Measurements from ENCODE around the gene NTRK1. TPM values are rescaled to one million over a fixed set of nuclear protein-coding genes. Genes with fewer than 3 reads are reported as not detected.

The NTRK1 gene
- total and polyA plus RNA-seq, 2 of the 4 experiments (the other 2 are of a cell fraction) = not detected

GRCh38 chr1:156849151-156849496 is 11.5 kb upstream of the NTRK1 start:
- H2BK120ac ChIP-seq (ENCODE audit: low read depth, low read length) = no peak overlapping the region
- ChIA-PET POLR2A (ENCODE audit: unreplicated experiment) (no interaction called here), CTCF (interaction anchor here (1.7 kb wide), 1 partner anchor 11 kb away, joined by 11 read pairs; the partner anchor contains the start of genes INSRR and NTRK1)
- no TSS peak for BruUV-seq (replicated peaks)
- no peak overlapping the region for H2AK5ac ChIP-seq (ENCODE audit: low read depth, low read length)
- no peak overlapping the region for H3K56ac ChIP-seq (ENCODE audit: extremely low read depth, insufficient read depth, low read length)
- dilution Hi-C loops (cut with HindIII; ENCODE audit: low sequenced_read_pairs, unreplicated experiment) = no loop called here
- H2AFZ ChIP-seq (replicated peaks; ENCODE audit: low read length, poor library complexity) = peak overlapping the region; percentile 11
- no peak overlapping the region for H2BK5ac ChIP-seq (ENCODE audit: low read depth, low read length, poor library complexity, severe bottlenecking)
- no peak overlapping the region for H3K14ac ChIP-seq (replicated peaks; ENCODE audit: low read depth, low read length)
- H4K8ac ChIP-seq (ENCODE audit: low read depth in 2 of 2, low read length in 2 of 2) = no peak overlapping the region
- no peak overlapping the region for H3K4me3 ChIP-seq (ENCODE audit: insufficient read depth, low read depth, low read length)
- H3K4me2 ChIP-seq (ENCODE audit: low read depth, low read length) = no peak overlapping the region
- H3K9me3 ChIP-seq (ENCODE audit: control insufficient read depth, insufficient read depth, low read length) = no peaks in the 10 kb centered on the region; the same call in 1 of the 2 replicates
- WGBS, 2 experiments (ENCODE audit: extremely low coverage in 2 of 2, insufficient read length in 1 of 2) = 6% methylated on average over 7 of the region's 23 CpGs; no CpG with 5 or more reads in 1 of the 2 experiments
- no peak overlapping the region for H3K18ac ChIP-seq (ENCODE audit: low read depth, low read length)
- intact Hi-C loops (cut with micrococcal nuclease) = no loop called here
- in situ Hi-C loops (cut with MboI; ENCODE audit: low sequenced_read_pairs) = no loop called here
- no peak overlapping the region for H2BK15ac ChIP-seq (ENCODE audit: low read depth, low read length)
- ATAC-seq (ENCODE audit: low read depth) = no peak
- peaks cover 4% of the 10 kb centered on the region; the same call in 1 of the 2 replicates for H4K20me1 ChIP-seq (ENCODE audit: insufficient read depth, low read length)
- DNase-seq = no peak
- H4K5ac ChIP-seq (ENCODE audit: low read depth, low read length) = no peak overlapping the region
- H3K9me1 ChIP-seq (ENCODE audit: insufficient read depth, low read length) = no peaks in the 10 kb centered on the region
- H2BK20ac ChIP-seq (ENCODE audit: low read depth, low read length) = no peak overlapping the region
- H3K9ac ChIP-seq (ENCODE audit: low read depth, low read length) = no peak overlapping the region
- no peaks in the 10 kb centered on the region for H3K79me1 ChIP-seq (ENCODE audit: low read depth in 1 of 2, low read length in 2 of 2)
- peaks cover 87% of the 10 kb centered on the region for H3K27me3 ChIP-seq (ENCODE audit: control insufficient read depth, insufficient read depth, low read length)
- no peak overlapping the region for H2AK9ac ChIP-seq (replicated peaks; ENCODE audit: low read depth, low read length, poor library complexity)
- no peak overlapping the region for H3K4ac ChIP-seq (ENCODE audit: low read depth, low read length)
- H3K4me1 ChIP-seq (ENCODE audit: control insufficient read depth, insufficient read depth, low read length) = peaks cover 3% of the 10 kb centered on the region; the same call in 1 of the 2 replicates
- no peak overlapping the region for H3K23ac ChIP-seq (ENCODE audit: low read depth, low read length)
- no peak overlapping the region for H3K27ac ChIP-seq (ENCODE audit: insufficient read depth, low read length)
- no peaks in the 10 kb centered on the region for H3K36me3 ChIP-seq (ENCODE audit: control insufficient read depth, insufficient read depth, low read length)
- no peak overlapping the region for H4K91ac ChIP-seq (ENCODE audit: insufficient read depth, low read depth, low read length)
- TF ChIP-seq MAFK (IDR thresholded peaks at IDR 0.05; ENCODE audit: low read depth, low read length) (no peak), FOS (IDR thresholded peaks at IDR 0.05; ENCODE audit: low read depth, low read length) (no peak), NFE2L2 (IDR thresholded peaks at IDR 0.05; ENCODE audit: low read depth, low read length) (no peak)
